ENCODE measurements around the gene OR2T4. TPM values are rescaled to one million over a fixed set of nuclear protein-coding genes. Genes with fewer than 3 reads are reported as not detected.

The OR2T4 gene
- total and polyA plus RNA-seq, 2 experiments from 2014 or later: not detected

- H3K9me2 ChIP-seq (replicated peaks; ENCODE audit: insufficient read depth): no peaks in the 10 kb centered on the region
- H3K27me3 ChIP-seq: no peaks in the 10 kb centered on the region
- H2AFZ ChIP-seq: no peak overlapping the region
- WGBS (ENCODE audit: low lambda C conversion rate, missing lambda C conversion rate): 63% methylated on average over 5 of the region's 5 CpGs
- TF ChIP-seq CTCF (IDR thresholded peaks at IDR 0.05; ENCODE audit: poor library complexity) (no peak), EZH2phosphoT487 (IDR thresholded peaks at IDR 0.05; ENCODE audit: low read depth, severe bottlenecking, unreplicated experiment) (no peak), EZH2 (IDR thresholded peaks at IDR 0.05; ENCODE audit: borderline replicate concordance) (no peak)
- H4K20me1 ChIP-seq (ENCODE audit: insufficient read depth, poor library complexity, severe bottlenecking): no peaks in the 10 kb centered on the region
- no peaks in the 10 kb centered on the region for H3K4me1 ChIP-seq (ENCODE audit: insufficient read depth)
- no peaks in the 10 kb centered on the region for H3K79me2 ChIP-seq
- no peak for DNase-seq (ENCODE audit: low spot score)
- no peak overlapping the region for H3K4me2 ChIP-seq
- no peak overlapping the region for H3K4me3 ChIP-seq
- H3K27ac ChIP-seq: no peak overlapping the region
- peaks cover 3% of the 10 kb centered on the region for H3K9me3 ChIP-seq (ENCODE audit: low read depth)
- H3K36me3 ChIP-seq (replicated peaks; ENCODE audit: insufficient read depth, low read depth): no peaks in the 10 kb centered on the region
These were observed 10.9 kb downstream of the OR2T4 start for GRCh38 chr1:248372394-248372793.

- no peak for TF ChIP-seq CTCF (IDR thresholded peaks at IDR 0.05; ENCODE audit: poor library complexity)
- no peak for TF ChIP-seq EZH2phosphoT487 (IDR thresholded peaks at IDR 0.05; ENCODE audit: low read depth, severe bottlenecking, unreplicated experiment)
- no peak for TF ChIP-seq EZH2 (IDR thresholded peaks at IDR 0.05; ENCODE audit: borderline replicate concordance)
- Histone ChIP-seq H3K36me3 (replicated peaks; ENCODE audit: insufficient read depth, low read depth) (no peaks in the 10 kb centered on the region), H3K79me2 (no peaks in the 10 kb centered on the region), H3K27ac (no peak overlapping the region), H3K4me3 (no peak overlapping the region), H2AFZ (no peak overlapping the region), H3K9me3 (ENCODE audit: low read depth) (peaks cover 3% of the 10 kb centered on the region), H3K4me1 (ENCODE audit: insufficient read depth) (no peaks in the 10 kb centered on the region), H3K4me2 (no peak overlapping the region), H4K20me1 (ENCODE audit: insufficient read depth, poor library complexity, severe bottlenecking) (no peaks in the 10 kb centered on the region), H3K27me3 (no peaks in the 10 kb centered on the region), H3K9me2 (replicated peaks; ENCODE audit: insufficient read depth) (no peaks in the 10 kb centered on the region)
- DNase-seq (ENCODE audit: low spot score): no peak
- WGBS (ENCODE audit: low lambda C conversion rate, missing lambda C conversion rate): 66% methylated on average over 4 of the region's 4 CpGs
These were observed 12.3 kb downstream of the OR2T4 start for GRCh38 chr1:248373761-248374160.

- TF ChIP-seq EZH2phosphoT487 (IDR thresholded peaks at IDR 0.05; ENCODE audit: low read depth, severe bottlenecking, unreplicated experiment) (no peak), CTCF (IDR thresholded peaks at IDR 0.05; ENCODE audit: poor library complexity) (no peak), EZH2 (IDR thresholded peaks at IDR 0.05; ENCODE audit: borderline replicate concordance) (no peak)
- Histone ChIP-seq H3K9me2 (replicated peaks; ENCODE audit: insufficient read depth) (no peaks in the 10 kb centered on the region), H3K79me2 (no peaks in the 10 kb centered on the region), H3K4me1 (ENCODE audit: insufficient read depth) (no peaks in the 10 kb centered on the region), H3K9me3 (ENCODE audit: low read depth) (peaks cover 3% of the 10 kb centered on the region), H4K20me1 (ENCODE audit: insufficient read depth, poor library complexity, severe bottlenecking) (no peaks in the 10 kb centered on the region), H3K27me3 (no peaks in the 10 kb centered on the region), H3K36me3 (replicated peaks; ENCODE audit: insufficient read depth, low read depth) (no peaks in the 10 kb centered on the region), H2AFZ (no peak within 1 kb of the TSS), H3K4me3 (no peak within 1 kb of the TSS), H3K27ac (no peak within 1 kb of the TSS), H3K4me2 (no peak within 1 kb of the TSS)
- DNase-seq (ENCODE audit: low spot score): no peak
These were observed 14.0 kb downstream of the OR2T4 start, which contains the start of gene OR2T6 for GRCh38 chr1:248375446-248375845. TSS of gene OR2T6 (plus strand) at chr1:248375746. CDS start at chr1:248387609, 11,863 bp downstream.

GRCh38 chr1:248376916-248377315 lies 15.5 kb downstream of the OR2T4 start:
- H3K79me2 ChIP-seq: no peaks in the 10 kb centered on the region
- no peak for DNase-seq (ENCODE audit: low spot score)
- no peak overlapping the region for H2AFZ ChIP-seq
- no peak overlapping the region for H3K27ac ChIP-seq
- no peaks in the 10 kb centered on the region for H4K20me1 ChIP-seq (ENCODE audit: insufficient read depth, poor library complexity, severe bottlenecking)
- H3K9me3 ChIP-seq (ENCODE audit: low read depth): peaks cover 3% of the 10 kb centered on the region
- H3K4me1 ChIP-seq (ENCODE audit: insufficient read depth): no peaks in the 10 kb centered on the region
- no peaks in the 10 kb centered on the region for H3K27me3 ChIP-seq
- no peak overlapping the region for H3K4me3 ChIP-seq
- no peak overlapping the region for H3K4me2 ChIP-seq
- no peaks in the 10 kb centered on the region for H3K36me3 ChIP-seq (replicated peaks; ENCODE audit: insufficient read depth, low read depth)
- WGBS (ENCODE audit: low lambda C conversion rate, missing lambda C conversion rate): 45% methylated on average over 3 of the region's 3 CpGs
- TF ChIP-seq EZH2 (IDR thresholded peaks at IDR 0.05; ENCODE audit: borderline replicate concordance) (no peak), CTCF (IDR thresholded peaks at IDR 0.05; ENCODE audit: poor library complexity) (no peak), EZH2phosphoT487 (IDR thresholded peaks at IDR 0.05; ENCODE audit: low read depth, severe bottlenecking, unreplicated experiment) (no peak)
- no peaks in the 10 kb centered on the region for H3K9me2 ChIP-seq (replicated peaks; ENCODE audit: insufficient read depth)

All from hepatocyte (in vitro differentiated cells).